Nucleus accumbens (tissue), 56 donors: ENCODE data around the gene TNFRSF25.

Experiments
- DNase-seq, 56 donors: peaks; one replicate each; lab custom pipeline; 2025; lab: John Stamatoyannopoulos, UW

TNFRSF25 gene

DNA sequence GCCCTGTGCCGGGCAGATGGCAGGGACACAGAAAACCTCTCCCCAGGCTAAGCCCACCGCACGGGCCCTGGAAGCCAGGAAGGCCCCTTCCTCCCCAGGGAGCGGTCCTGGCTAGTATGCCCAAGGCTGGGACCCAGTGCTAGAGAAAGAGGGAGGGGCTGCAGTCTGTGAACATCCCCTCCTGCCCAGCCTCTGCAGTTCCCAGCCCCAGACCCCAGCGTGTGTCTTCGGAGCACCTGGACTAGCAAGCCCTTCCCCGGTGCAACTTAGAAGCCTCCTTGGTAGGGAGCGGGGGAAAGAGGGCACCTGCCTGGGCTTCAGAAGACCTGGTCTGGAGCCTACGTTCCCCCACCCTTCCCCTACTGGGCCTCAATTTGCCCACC is 23.4 kb upstream of the TNFRSF25 start:
- DNase-seq = no peak

DNA sequence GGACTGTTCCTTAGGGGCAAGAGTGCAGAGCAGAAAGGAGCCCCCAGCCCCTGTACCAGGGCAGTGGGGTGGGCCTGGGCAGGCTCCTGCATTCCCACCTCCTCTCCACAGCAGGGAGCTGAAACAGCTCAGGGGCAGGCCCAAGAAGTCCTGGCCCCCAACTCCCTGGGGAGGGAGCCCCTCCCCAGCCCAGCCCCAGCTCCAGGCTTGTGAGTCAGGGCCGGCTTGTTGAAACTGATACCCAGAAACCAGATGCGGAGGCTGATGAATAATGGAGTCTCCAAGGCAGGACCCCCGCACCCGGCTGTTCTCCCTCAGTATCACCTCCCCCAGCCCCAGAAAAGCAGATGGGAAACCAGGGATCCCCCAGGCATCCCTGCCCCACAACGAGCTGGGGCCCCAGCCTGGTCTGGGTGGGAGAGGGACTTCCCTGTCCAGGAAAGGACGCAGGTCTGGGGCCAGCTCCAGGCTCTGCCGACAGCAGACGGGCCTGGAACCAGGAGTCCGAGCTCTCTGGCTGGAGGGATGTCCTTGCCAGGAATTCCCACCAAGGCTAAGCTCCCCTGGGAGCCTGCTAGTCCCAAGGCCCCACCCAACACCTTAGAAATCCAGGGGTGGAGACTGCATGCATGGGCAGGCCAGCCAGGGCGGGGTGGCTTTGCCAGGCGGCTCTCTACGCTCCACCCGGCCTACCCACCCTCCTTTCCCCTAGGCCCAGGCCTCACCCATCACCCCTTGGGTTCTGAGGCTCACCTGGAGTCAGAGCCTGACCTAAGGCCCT is 22.8 kb upstream of the TNFRSF25 start:
- DNase-seq = no peak

DNA sequence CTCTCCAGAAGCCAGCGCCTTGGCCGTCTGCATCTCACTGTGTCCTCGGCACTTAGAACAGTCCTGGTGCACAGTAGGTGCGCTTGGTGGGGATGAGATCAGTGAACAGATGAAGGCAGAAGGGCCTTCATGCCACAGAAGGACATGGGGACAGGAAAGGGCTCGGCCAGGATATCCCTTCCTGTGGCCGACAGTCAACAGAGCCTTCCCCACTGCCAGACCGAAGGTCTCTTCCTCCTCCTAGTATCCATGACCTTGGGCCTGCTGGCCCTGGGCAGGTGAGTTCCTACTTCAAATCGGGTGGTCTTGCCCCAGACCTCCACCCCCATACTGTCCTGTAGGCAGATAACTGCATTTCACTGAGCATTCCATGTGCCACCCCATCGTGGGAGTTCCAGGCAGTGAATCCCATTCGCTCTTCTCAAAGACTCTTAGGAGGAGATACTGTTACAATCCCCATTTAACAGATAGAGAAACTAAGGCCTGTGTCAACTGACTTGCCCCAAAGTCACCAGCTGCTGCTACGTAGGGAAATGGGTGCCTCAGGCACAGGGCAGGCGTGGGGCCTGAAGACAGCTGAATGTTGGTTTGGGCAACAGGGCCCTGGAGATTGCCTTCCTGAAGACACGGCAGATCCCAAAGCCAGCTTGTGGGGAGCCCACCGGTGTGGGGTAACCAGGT is 22.0 kb upstream of the TNFRSF25 start:
- DNase-seq = no peak

DNA sequence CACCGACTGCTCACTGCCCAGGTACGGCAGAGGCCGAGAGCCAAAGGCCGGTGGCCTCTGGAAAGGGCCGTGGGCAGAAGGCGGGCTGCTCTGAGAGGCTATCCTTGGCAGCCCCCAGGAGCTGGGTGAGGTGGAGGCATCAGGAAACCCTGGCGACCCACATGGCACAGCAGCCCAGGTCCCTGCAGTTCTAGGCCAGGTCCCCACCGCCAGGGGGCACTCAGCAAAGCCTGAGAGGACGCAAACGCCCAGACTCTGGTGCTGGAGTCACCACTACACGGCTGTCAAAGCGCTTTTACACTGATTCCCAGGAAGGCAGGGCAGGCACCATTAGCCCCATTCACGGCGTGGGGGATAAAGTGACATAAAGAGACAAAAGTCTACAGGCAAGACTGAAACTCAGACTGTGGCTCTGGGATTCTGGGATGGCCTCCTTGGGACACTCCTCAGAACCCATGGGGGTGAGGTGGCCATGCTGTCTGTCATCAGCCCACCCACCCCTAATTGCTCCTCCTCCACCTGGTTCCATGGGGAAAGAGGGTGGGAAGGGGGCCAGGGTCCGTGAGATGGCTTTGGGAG is 20.5 kb upstream of the TNFRSF25 start:
- DNase-seq = peak in 49 of 56 donors; percentile 8 to 85 (median 41)

DNA sequence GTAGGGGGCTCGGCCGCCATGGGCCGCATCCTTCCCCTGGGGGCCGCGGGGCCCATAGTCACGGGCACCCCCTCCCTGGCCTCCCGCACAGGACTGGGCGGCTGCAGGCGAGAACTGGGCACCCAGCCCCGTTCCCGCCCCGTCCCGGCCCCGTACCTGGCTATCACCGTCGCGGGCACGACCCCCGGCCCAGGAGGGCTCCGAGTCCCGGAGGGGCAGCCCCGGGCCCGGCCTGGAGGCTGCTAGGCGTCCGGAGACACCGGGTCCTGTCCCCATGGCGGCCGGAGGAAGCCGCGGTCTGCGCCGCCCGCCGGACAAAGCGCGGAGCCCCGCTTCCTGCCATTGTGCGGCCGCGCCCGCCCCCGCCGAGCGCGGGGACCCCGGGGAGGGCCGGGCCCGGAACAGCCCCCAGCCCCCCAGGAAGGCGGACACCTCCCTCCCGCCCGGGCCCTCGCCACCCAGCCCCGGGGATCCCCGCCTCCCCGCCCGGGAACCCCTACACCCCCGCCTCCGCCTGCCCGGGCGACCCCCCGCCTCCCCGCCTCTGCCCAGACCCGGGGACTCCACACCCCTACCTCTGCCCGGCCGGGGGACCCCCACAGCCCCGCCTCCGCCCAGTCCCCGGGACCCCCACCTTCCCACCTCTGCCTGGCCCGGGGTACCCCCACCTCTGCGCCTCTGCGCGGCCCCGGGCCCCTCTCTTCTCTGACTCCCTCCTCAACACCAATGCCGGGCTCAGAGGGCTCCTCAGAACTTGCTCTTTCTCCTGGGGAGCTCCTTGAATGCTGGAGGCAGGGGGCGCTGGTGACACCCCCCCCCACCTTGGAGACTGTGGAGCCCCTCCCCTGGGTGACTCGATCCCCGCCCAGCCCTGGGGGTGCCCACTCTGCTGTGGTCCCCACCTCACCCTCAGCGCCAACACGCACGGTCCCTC is 19.5 kb upstream of the TNFRSF25 start:
- no peak for DNase-seq

DNA sequence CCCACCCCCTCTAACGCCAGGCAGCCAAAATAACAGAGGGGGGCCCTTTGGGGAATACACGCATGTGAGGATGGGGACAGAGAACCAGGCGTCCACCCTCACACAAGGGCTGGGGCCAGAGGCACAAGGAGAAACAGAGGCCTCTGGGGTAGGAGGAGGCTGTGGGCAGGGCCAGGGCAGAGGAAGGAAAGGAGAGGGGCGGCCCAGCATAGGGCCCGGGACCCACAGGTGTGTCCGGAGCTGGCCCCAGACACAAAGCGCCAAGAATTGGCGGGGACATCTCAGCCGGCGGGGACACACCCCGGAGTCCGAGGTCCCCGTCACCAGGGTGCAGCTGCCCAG is 18.8 kb upstream of the TNFRSF25 start:
- DNase-seq = no peak

DNA sequence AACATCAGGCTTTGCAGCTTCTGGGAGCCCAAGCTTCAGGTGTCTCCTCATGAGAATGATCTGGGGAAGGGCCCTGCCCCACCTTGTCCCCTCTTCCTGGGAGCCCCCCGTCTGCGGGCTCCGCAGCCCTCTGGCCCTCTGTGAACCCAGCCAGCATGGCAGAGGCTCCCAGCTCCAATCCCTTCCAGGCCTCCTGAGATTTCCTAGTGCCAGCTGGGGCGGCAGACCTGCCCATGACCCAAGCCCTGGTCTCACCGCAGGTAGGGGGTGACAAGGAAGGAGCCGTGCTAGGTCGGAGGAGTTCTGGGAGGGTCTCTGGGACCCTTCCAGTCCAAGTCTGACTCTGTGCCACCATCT is 17.8 kb upstream of the TNFRSF25 start:
- no peak for DNase-seq

DNA sequence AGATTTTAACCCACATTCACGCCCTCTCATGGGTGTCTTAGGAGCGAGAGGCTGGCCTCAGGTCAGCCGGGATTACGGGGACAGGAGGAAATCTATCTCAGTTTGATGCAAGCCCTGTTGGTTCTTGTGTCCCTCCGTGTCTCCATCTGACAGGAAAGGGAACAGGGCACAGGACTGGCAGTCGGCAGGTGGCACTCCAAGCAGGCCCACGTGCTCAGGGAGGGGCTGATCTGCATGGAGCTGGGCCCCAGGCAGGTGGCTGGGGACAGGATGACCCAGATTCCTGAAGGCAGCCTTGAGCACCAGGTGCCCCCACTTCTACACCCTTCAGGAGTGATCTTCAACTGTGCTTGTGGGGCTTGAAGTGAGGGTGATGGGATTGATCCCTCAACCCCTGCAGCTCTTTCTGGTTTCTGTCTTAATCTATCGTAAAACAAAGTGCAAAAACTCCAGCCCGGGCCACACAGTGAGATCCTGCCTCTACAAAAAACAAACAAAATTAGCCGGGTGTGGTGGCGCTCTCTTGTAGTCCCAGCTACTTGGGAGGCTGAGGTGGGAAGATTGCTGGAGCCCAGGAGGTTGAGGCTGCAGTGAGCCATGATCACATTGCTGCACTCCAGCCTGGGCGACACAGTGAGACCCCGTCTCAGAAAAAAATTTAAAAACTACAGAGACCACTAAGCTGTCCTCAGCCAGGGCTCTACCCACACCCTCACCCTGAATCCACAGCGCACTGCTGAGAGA is 17.2 kb upstream of the TNFRSF25 start:
- no peak for DNase-seq

DNA sequence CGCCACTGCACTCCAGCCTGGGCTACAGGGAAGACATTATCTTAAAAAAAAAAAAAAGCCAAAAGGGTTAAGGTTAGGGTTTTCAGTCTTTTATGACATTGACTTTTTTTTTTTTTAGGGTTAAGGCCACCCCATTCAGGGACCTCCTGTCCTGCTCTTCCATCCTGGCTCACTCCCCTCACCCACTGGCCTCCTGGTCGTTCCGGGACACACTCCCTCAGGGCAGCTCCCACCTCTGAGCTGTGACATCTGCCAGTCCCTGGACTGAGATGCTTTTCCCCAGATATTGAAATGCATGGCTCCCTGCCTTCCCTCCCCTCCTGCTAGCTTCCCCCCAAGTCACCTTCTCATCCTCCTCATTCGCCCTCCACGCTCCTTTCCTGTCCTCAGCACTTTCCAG is 15.8 kb upstream of the TNFRSF25 start:
- no peak for DNase-seq

DNA sequence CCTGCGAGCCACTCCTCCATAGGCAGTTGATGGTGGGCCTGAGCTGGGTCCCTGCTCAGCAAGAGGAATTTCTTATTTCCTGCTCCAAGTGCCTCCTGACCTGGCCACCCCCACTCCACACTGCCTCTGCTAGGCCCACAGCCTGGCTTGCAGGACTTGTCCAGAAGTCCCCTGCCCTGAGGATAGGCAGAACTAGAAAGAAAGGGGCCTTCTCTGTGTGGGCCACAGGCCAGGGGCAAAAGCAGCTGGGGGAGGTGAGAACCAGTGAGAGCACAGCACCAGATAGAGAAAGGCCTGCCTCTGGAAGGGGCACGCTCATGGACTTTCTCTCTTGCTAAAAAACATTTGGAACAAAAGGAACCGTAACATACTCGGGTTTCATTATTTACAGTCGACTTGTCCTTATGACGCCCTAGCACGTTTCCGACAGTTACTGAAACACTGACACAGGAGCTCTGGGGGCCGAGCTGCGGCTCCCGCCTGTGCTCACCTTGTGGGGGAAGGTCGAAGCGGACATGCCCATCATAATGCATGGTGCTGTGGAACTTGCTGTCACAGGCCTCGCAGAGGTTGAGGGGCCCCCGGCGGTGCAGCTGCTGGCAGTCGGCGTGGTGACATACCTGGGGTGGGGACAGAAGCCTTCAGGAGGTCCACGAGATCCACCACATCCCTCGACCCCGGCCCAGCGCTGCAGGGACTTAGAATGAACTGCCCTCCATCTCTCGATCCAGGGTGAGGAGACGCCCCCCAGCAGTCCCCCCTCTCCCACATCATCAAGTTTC is 11.3 kb upstream of the TNFRSF25 start:
- no peak for DNase-seq

DNA sequence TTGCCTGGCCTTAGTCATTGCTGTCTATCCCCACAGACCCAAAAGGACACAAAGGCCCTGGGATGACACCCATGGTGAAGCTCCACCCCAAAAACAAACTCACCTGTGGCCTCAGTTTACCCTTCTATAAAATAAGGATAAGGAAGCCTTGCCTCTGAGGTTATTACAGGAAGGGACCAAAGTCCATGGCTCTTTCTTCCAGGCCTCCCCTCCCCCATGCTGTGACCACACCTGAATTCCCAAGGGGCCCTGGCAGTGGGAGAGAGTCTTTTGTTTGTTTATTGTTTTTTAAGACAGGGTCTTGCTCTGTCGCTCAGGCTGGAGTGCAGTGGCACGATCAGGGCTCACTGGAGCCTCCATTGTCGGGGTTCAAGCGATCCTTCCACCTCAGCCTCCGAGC is 10.5 kb upstream of the TNFRSF25 start:
- no peak for DNase-seq

DNA sequence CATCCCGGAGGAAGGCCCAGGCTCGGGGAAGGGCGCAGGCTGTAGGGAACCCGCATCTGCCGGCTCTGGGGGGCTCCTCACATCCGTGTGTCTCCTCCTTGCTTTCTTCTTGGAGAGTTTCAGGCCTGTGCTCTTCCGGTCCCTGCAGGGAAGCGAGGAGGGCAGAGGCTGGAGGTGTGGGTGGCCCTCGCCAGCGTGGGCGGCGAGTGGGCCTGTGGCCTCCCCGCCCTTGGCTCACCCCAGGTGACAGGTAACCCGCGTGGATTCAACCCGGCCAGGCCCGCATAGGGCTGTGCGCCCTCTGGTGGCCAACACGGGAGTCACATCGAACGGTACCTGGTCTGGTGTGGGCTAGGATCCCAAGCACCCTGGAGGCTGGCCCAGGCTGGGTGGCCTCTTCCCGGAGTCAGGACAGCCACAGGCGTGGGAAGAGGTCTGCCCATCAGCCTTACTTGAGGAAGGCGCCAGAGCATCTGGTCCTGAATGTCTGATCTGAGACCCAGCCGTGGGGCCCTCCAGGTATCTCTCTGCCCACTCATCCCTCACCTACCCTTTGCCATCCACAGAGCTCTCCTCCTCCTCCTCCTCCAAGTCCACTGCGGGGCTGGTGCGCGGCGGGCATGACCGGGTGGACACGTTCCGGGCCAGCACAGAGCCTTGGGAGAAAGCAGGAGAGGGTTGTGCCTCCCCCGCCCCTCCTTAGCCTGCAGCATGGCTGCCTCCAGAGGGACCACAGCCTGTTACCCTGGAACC is 9.6 kb upstream of the TNFRSF25 start:
- peak in 38 of 56 donors; percentile 1 to 68 (median 16) for DNase-seq

DNA sequence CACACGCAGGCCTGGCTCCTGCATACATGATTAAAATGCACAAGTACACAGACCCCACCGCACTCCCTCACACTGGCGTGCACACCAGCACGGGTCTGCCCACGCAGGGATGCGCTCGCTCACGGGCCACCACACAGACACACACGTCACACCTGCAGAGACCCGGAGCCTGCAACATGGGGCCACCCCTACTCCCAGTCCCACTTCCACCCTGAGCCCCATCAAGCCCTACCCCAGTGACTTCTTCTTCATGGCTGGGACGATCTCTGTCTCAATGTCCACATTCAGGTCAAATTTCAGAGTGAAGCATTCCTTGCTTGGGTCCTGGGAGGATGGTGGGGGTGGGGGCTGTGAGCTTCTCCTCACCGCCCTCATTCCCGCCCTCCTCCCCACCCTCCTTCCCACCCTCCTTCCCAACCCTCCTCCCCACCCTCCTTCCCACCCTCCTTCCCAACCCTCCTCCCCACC is 8.9 kb upstream of the TNFRSF25 start:
- no peak for DNase-seq

DNA sequence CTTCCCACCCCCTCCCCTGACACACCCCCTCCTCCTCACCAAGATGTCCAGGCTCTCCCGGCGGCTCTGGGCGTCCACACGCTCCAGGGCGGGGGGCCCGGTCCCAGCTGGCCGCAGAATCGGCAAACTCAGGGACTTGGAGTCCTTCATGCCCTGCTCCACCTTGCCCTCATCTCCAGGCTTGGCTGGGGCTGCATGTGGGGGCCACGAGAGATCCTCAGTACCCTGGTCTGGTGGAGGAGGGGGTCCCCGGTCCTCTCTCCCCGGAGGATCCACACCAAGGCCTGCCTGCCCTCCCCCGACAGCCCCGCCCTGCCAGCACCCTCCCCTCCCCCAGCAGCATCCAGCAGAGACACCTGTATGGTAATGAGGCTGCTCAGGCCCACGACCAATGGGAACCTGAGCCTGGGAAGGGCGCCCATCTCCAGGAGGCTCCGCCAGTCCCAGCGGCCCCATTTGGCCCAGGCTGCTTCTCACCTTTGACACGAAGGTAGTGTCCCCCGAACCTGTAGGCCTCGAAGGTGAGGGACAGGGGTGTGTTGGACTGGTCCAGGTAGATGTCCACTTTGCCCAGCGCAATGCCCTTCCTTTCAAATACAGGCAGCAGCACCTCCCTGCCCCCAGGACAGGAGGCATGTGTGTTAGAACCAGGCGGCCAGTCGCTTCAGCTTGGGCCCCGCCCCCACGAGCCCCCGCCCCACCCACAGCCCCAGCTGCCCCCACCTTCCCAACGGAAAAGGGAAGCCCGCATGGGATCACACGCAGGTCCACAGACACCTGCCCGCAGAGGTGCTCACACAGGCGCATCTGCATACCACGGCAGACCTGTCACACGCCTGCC is 8.2 kb upstream of the TNFRSF25 start:
- DNase-seq = no peak

DNA sequence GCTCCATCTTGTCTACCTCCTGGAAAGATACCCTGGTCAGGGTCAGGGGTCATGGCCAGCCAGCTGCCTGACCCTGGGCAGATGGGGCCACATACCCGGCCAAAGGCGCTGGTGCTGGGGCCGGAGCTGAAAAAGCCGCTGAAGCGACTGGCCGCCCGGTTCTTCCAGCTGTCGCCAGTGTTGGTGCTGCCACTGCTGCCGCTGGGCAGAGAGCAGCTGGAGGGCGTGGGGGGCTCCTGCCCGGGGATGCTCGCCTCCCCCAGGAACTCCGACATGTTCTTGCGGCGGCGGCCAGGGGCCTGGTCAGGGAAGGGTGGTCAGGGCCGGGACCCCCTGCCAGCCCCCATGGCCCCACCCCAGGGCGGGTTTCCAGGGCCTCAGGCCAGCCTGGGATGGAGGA is 7.2 kb upstream of the TNFRSF25 start:
- DNase-seq = no peak

DNA sequence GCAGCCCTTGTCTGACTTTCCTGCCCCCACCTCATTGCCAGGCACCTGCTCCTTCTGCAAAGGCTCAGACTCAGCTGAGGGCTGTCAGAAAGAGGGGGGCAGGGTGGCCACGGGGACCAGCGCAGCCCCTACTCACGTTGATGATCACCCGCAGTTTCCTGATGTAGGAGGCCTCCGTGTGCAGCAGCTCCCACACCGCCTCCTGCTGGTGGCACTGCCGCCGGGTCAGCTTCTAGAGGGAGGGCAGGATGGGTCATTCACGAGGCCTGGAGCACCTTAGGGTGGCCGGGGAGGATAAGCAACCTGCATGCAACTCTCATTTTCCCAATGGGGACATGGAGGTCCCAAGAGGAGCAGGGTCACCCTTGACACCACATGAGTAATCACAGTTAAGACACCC is 6.4 kb upstream of the TNFRSF25 start:
- DNase-seq = no peak

DNA sequence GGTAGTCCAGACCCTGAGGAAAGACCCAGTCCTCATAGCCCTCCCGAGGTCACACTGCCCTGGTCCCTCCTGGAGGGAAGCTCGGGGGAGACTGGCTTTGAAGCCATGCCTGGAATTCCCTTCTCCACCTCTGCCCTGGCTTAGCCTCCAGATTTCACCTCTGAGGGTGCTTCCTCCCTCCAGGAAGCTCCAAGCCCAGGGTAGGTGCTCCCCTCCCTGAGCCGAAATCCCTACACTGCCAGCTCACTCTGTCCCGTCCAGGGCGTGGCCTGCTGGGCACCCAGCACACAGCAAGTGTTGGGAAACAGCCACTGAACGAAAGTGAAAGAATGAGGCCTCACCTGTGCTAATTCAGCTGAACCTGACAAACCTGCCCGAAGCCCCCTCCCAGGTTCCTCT is 6.0 kb upstream of the TNFRSF25 start:
- DNase-seq = no peak
